K562 (cell line): ENCODE results near the gene LIPH. TPM values are rescaled to one million over a fixed set of nuclear protein-coding genes. Genes with fewer than 3 reads are reported as not detected.

ENCODE experiments used
- CBFA2T3 ChIP-seq: fragments of 450-650 bp; IDR thresholded peaks from 2 replicates; pipeline ENCODE4 v1.6.1; 2017
- CREB1 ChIP-seq, 2 experiments: sonication (generic) in 1 of 2; formaldehyde crosslinking in 1 of 2; IDR thresholded peaks; 2 replicates each; pipeline versions ENCODE4 v1.6.1 to v1.8.0; 2012 to 2022; ENCODE audit warnings: inconsistent platforms in 1 of 2, mild to moderate bottlenecking in 1 of 2, missing genetic modification reagents in 1 of 2, moderate library complexity in 1 of 2
- DACH1 ChIP-seq: fragments of 450-650 bp; IDR thresholded peaks from 2 replicates; pipeline ENCODE4 v1.6.1; 2018; ENCODE audit not compliant: partially characterized antibody
- GABPB2 ChIP-seq: fragments of 250-450 bp; sonication (Bioruptor Pico); conservative IDR thresholded peaks from 2 replicates; pipeline ENCODE4 v1.5.1; 2021; ENCODE audit warnings: mild to moderate bottlenecking
- HNRNPUL1 ChIP-seq: fragments of 200-400 bp; formaldehyde crosslinking; IDR thresholded peaks from 2 replicates; pipeline ENCODE4 v1.6.1; 2017; ENCODE audit warnings: low read length
- ID3 ChIP-seq, 2 experiments: fragments of 250-450 bp in 1 of 2; fragments of 450-650 bp in 1 of 2; sonication (Bioruptor Pico) in 1 of 2; IDR thresholded peaks; 2 replicates each; pipeline versions ENCODE4 v1.6.1 to v1.8.0; 2016 to 2021; ENCODE audit warnings: mild to moderate bottlenecking in 2 of 2, moderate library complexity in 2 of 2, missing compliant biosample characterization in 1 of 2, missing genetic modification characterization in 1 of 2
- ILK ChIP-seq: fragments of 450-650 bp; IDR thresholded peaks from 2 replicates; pipeline ENCODE4 v1.6.1; 2016; ENCODE audit warnings: missing genetic modification characterization, low read depth, mild to moderate bottlenecking, missing compliant biosample characterization, moderate library complexity, borderline replicate concordance
- REST ChIP-seq, 2 experiments: fragments of 450-650 bp; formaldehyde crosslinking in 1 of 2; IDR thresholded peaks; 2 replicates each; pipeline versions ENCODE4 v1.4.0 to v1.6.1; 2014 to 2020; ENCODE audit warnings: mild to moderate bottlenecking in 2 of 2, borderline replicate concordance in 1 of 2, low read depth in 1 of 2
- WHSC1 ChIP-seq: IDR thresholded peaks from one replicate; pipeline ENCODE4 v1.6.1; 2012; ENCODE audit warnings: low read length, control low read depth, inconsistent platforms
- ZBTB11 ChIP-seq, 3 experiments: fragments of 200-800 bp in 1 of 3; fragments of 250-450 bp in 1 of 3; fragments of 450-650 bp in 1 of 3; sonication (Bioruptor Pico) in 1 of 3; sonication (Bioruptor generic) in 1 of 3; formaldehyde crosslinking in 1 of 3; IDR thresholded peaks; 2 replicates each; pipeline versions ENCODE4 v1.6.1 to v1.8.0; 2016 to 2022; ENCODE audit warnings: mild to moderate bottlenecking in 2 of 3, missing genetic modification characterization in 2 of 3, missing compliant biosample characterization in 1 of 3, moderate library complexity in 1 of 3
- ZFP1 ChIP-seq: fragments of 450-650 bp; formaldehyde crosslinking; IDR thresholded peaks from 2 replicates; pipeline ENCODE4 v1.4.0; 2020; ENCODE audit warnings: mild to moderate bottlenecking, mixed read lengths
- ZNF140 ChIP-seq: fragments of 250-450 bp; sonication (Bioruptor Pico); IDR thresholded peaks from 2 replicates; pipeline ENCODE4 v1.8.0; 2021; ENCODE audit warnings: moderate library complexity, mild to moderate bottlenecking, inconsistent platforms
- ZNF239 ChIP-seq: fragments of 250-450 bp; sonication (Bioruptor Pico); IDR thresholded peaks from 2 replicates; pipeline ENCODE4 v1.4.0; 2020; ENCODE audit warnings: mild to moderate bottlenecking
- ZNF316 ChIP-seq: fragments of 450-650 bp; IDR thresholded peaks from 2 replicates; pipeline ENCODE4 v1.6.1; 2016
- polyA plus RNA-seq, 8 experiments: library from polyadenylated mRNA; depleted of rRNA in 4 of 8; stranded (reverse) in 5 of 8; unstranded in 3 of 8; fragments of >200 nt; fragmentation: Nextera tagmentation in 2 of 8; fragmentation: Illumina TruSeq in 1 of 8; extraction: Ambion mirVana in 2 of 8; extraction: Trizol in 1 of 8; gene quantifications; 2 replicates each; pipeline versions ENCODE4 v1.2.1 to v1.2.3, GENCODE V29; 2011 to 2014; ENCODE audit warnings: inconsistent platforms in 1 of 8, missing spikeins in 1 of 8
- total RNA-seq, 7 experiments: library from RNA; depleted of rRNA in 6 of 7; stranded (reverse); fragments of >200 nt in 6 of 7; fragmentation: Illumina TruSeq in 2 of 7; extraction: Trizol in 2 of 7; gene quantifications; 2 replicates each; pipeline versions ENCODE4 v1.2.1 to v1.2.3, GENCODE V29; 2011 to 2021; ENCODE audit warnings: low replicate concordance in 1 of 7

Gene LIPH
- total and polyA plus RNA-seq, 9 of the 15 experiments (the other 6 are each of a cell fraction or from before 2014, with no cell fraction given), result 0.73 to 1.8 (median 1.3) TPM

- TF ChIP-seq CREB1 (IDR thresholded peaks at IDR 0.05) (peak; percentile 55; the same call in 1 of the 2 replicates), CREB1 (CRISPR knock-in tag; IDR thresholded peaks at IDR 0.05) (peak; percentile 36; the same call in 1 of the 2 replicates), CBFA2T3 (peak; percentile 44; the same call in 1 of the 2 replicates), ILK (no peak), GABPB2 (no peak), ZFP1 (CRISPR knock-in tag) (no peak), HNRNPUL1 (no peak), WHSC1 (no peak), REST (IDR thresholded peaks at IDR 0.05; ENCODE audit: borderline replicate concordance) (peak; percentile 3; the same call in 1 of the 2 replicates), REST (CRISPR knock-in tag; IDR thresholded peaks at IDR 0.05; ENCODE audit: low read depth) (no peak), ZNF140 (CRISPR knock-in tag) (no peak), ZNF239 (no peak), DACH1 (no peak), ID3 (CRISPR knock-in tag; IDR thresholded peaks at IDR 0.05) (no peak), ID3 (tag; IDR thresholded peaks at IDR 0.05) (peak; percentile 98), ZBTB11 (CRISPR knock-in tag; IDR thresholded peaks at IDR 0.05) (no peak; a peak in 1 of 6 replicates), ZNF316 (peak; percentile 42)
These were observed 79.0 kb downstream of the LIPH start (continued) for GRCh38 chr3:185473290-185473815.
